CD4-positive, CD25-positive, alpha-beta regulatory T cell (primary cell): Measurements from ENCODE around the gene AFF1. TPM values are rescaled to one million over a fixed set of nuclear protein-coding genes. Genes with fewer than 3 reads are reported as not detected.

Source experiments
- ATAC-seq, 2 donors: fragments of 150-1000 bp; cut with Tn5 transposase; one replicate each; pipeline ENCODE4 v1.10.0; 2021; ENCODE audit warnings: low read depth in 2 of 2, moderate number of reproducible peaks in 2 of 2, moderate library complexity in 1 of 2
- DNase-seq, 3 donors: peaks; one replicate each; pipeline versions ENCODE4 v3.0.0 to v3.0.0-alpha.2; 2012 to 2022; ENCODE audit warnings: mixed read lengths in 1 of 3
- H3K27ac ChIP-seq: one replicate; pipeline ENCODE4 v1.7.0; 2013; ENCODE audit warnings: mild to moderate bottlenecking, low read length; ENCODE audit not compliant: insufficient read depth, poor library complexity, severe bottlenecking
- H3K27me3 ChIP-seq: one replicate; pipeline ENCODE4 v1.7.0; 2013; ENCODE audit warnings: low read length; ENCODE audit not compliant: control insufficient read depth, insufficient read depth
- H3K36me3 ChIP-seq: one replicate; pipeline ENCODE4 v1.7.0; 2013; ENCODE audit warnings: mild to moderate bottlenecking, low read length, moderate library complexity; ENCODE audit not compliant: control insufficient read depth, insufficient read depth
- H3K4me1 ChIP-seq: 2 replicates; pipeline ENCODE4 v1.7.0; 2013; ENCODE audit warnings: mild to moderate bottlenecking, low read length; ENCODE audit not compliant: insufficient read depth, control insufficient read depth, poor library complexity, severe bottlenecking
- H3K4me3 ChIP-seq: one replicate; pipeline ENCODE4 v1.7.0; 2013; ENCODE audit warnings: low read depth, mild to moderate bottlenecking, low read length, moderate library complexity
- H3K9me3 ChIP-seq, 2 experiments: 1 replicate in 1 of 2; 2 replicates in 1 of 2; pipeline ENCODE4 v1.7.0; 2013; ENCODE audit warnings: low read length in 2 of 2, mild to moderate bottlenecking in 1 of 2, moderate library complexity in 1 of 2; ENCODE audit not compliant: control insufficient read depth in 2 of 2
- H3K27ac Mint-ChIP-seq, 3 donors: one replicate each; pipeline ENCODE4 v1.8.0; 2020 to 2022; ENCODE audit warnings: mild to moderate bottlenecking in 3 of 3, mixed read lengths in 3 of 3, moderate library complexity in 2 of 3
- H3K27me3 Mint-ChIP-seq: one replicate; pipeline ENCODE4 v1.8.0; 2022; ENCODE audit warnings: mild to moderate bottlenecking, mixed read lengths
- H3K36me3 Mint-ChIP-seq: one replicate; pipeline ENCODE4 v1.8.0; 2020; ENCODE audit warnings: mixed read lengths
- H3K4me1 Mint-ChIP-seq, 4 donors: one replicate each; pipeline ENCODE4 v1.8.0; 2020 to 2022; ENCODE audit warnings: mixed read lengths in 4 of 4, mild to moderate bottlenecking in 1 of 4
- H3K4me3 Mint-ChIP-seq, 4 donors: one replicate each; pipeline ENCODE4 v1.8.0; 2020 to 2022; ENCODE audit warnings: mild to moderate bottlenecking in 4 of 4, mixed read lengths in 4 of 4, moderate library complexity in 3 of 4
- H3K9me3 Mint-ChIP-seq, 7 donors: one replicate each; pipeline ENCODE4 v1.8.0; 2020 to 2022; ENCODE audit warnings: mixed read lengths in 7 of 7, mild to moderate bottlenecking in 3 of 7, moderate library complexity in 2 of 7
- polyA plus RNA-seq, 4 donors: library from polyadenylated mRNA; unstranded; fragments of 300-500 nt; fragmentation: Illumina TruSeq; gene quantifications; one replicate each; pipeline ENCODE4 v1.2.3, GENCODE V29; 2021
- total RNA-seq: library from RNA; stranded (reverse); gene quantifications from one replicate; pipeline ENCODE4 v1.2.3, GENCODE V29; 2022

Gene AFF1
- total and polyA plus RNA-seq, 5 donors from 2014 or later = 18.1 to 122 (median 37.4) TPM

GRCh38 chr4:86916392-86916791 is 18.4 kb upstream of the AFF1 start:
- Histone ChIP-seq H3K27ac (no peak overlapping the region), H3K27me3 (no peaks in the 10 kb centered on the region), H3K9me3 (no peaks in the 10 kb centered on the region), H3K4me3 (no peak overlapping the region), H3K4me1 (no peaks in the 10 kb centered on the region), H3K36me3 (no peaks in the 10 kb centered on the region)
- Mint-ChIP-seq H3K4me1 (peaks cover 0 to 2% (median 0%) of the 10 kb centered on the region in 4 donors), H3K4me3 (no peak overlapping the region), H3K36me3 (peaks cover 16% of the 10 kb centered on the region), H3K9me3 (peaks cover 0 to 2% (median 0%) of the 10 kb centered on the region in 7 donors), H3K27ac (no peak overlapping the region), H3K27me3 (no peaks in the 10 kb centered on the region)
- DNase-seq = no peak
- ATAC-seq = no peak

GRCh38 chr4:86917212-86918039 is 17.4 kb upstream of the AFF1 start:
- H3K36me3 ChIP-seq = no peaks in the 10 kb centered on the region
- peaks cover 16% of the 10 kb centered on the region for H3K36me3 Mint-ChIP-seq
- peaks cover 0 to 2% (median 0%) of the 10 kb centered on the region in 7 donors for H3K9me3 Mint-ChIP-seq
- H3K9me3 ChIP-seq = no peaks in the 10 kb centered on the region
- no peak for DNase-seq
- H3K27ac Mint-ChIP-seq = no peak overlapping the region
- H3K4me3 ChIP-seq = no peak overlapping the region
- no peaks in the 10 kb centered on the region for H3K4me1 ChIP-seq
- H3K27me3 Mint-ChIP-seq = no peaks in the 10 kb centered on the region
- H3K4me3 Mint-ChIP-seq = no peak overlapping the region
- no peak for ATAC-seq
- no peaks in the 10 kb centered on the region for H3K27me3 ChIP-seq
- H3K27ac ChIP-seq = no peak overlapping the region
- H3K4me1 Mint-ChIP-seq = peaks cover 0 to 4% (median under 1%) of the 10 kb centered on the region in 4 donors

GRCh38 chr4:86918539-86919072 is 16.2 kb upstream of the AFF1 start:
- no peaks in the 10 kb centered on the region for H3K27me3 ChIP-seq
- no peak for ATAC-seq
- Mint-ChIP-seq H3K4me1 (peaks cover 0 to 6% (median 2%) of the 10 kb centered on the region in 4 donors), H3K27me3 (no peaks in the 10 kb centered on the region), H3K4me3 (no peak overlapping the region), H3K36me3 (peaks cover 16% of the 10 kb centered on the region), H3K27ac (no peak overlapping the region), H3K9me3 (peaks cover 0 to 2% (median 0%) of the 10 kb centered on the region in 7 donors)
- no peaks in the 10 kb centered on the region for H3K9me3 ChIP-seq
- H3K27ac ChIP-seq = no peak overlapping the region
- H3K4me1 ChIP-seq = no peaks in the 10 kb centered on the region
- no peak for DNase-seq
- no peak overlapping the region for H3K4me3 ChIP-seq
- no peaks in the 10 kb centered on the region for H3K36me3 ChIP-seq

- no peak overlapping the region for H3K27ac Mint-ChIP-seq
- peaks cover 0 to 6% (median 2%) of the 10 kb centered on the region in 4 donors for H3K4me1 Mint-ChIP-seq
- Histone ChIP-seq H3K36me3 (no peaks in the 10 kb centered on the region), H3K4me1 (no peaks in the 10 kb centered on the region), H3K4me3 (no peak overlapping the region), H3K27me3 (no peaks in the 10 kb centered on the region), H3K27ac (no peak overlapping the region), H3K9me3 (no peaks in the 10 kb centered on the region)
- no peak for DNase-seq
- peaks cover 14% of the 10 kb centered on the region for H3K36me3 Mint-ChIP-seq
- peaks cover 0 to 2% (median 0%) of the 10 kb centered on the region in 7 donors for H3K9me3 Mint-ChIP-seq
- no peak for ATAC-seq
- H3K27me3 Mint-ChIP-seq = no peaks in the 10 kb centered on the region
- H3K4me3 Mint-ChIP-seq = no peak overlapping the region
Measured at GRCh38 chr4:86919561-86920223, 15.1 kb upstream of the AFF1 start.

DNA sequence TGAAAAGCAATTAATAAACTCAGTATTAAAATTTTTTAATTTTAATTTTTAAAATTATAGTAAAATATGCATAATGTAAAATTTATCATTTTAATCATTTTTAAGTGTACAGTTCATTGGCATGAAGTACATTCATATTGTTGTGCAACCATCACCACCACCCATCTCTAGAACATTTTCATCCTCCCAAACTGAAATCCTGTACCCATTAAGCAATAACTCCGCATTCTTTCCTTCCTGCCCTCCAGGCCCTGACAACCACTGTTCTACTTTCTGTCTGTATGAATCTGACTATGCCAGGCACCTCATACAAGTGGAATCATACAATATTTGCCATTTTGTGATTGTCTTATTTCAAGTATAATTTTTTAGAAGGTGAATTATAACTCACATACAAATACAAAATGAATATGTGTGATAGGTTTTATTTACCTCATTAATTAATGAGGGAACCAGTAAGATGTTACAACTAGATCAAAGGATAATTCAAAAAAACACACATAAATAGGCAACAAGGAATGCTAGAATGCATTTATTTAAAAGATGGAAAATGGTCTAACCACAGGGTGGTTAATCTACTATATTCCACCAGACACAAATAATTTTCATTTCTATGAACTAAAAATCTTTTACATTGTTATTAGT is 13.1 kb upstream of the AFF1 start:
- no peaks in the 10 kb centered on the region for H3K27me3 Mint-ChIP-seq
- Histone ChIP-seq H3K27ac (no peak overlapping the region), H3K27me3 (no peaks in the 10 kb centered on the region), H3K36me3 (no peaks in the 10 kb centered on the region), H3K9me3 (no peaks in the 10 kb centered on the region), H3K4me3 (no peak overlapping the region), H3K4me1 (no peaks in the 10 kb centered on the region)
- ATAC-seq (no peak), DNase-seq (no peak)
- H3K4me1 Mint-ChIP-seq = peaks cover 0 to 6% (median 2%) of the 10 kb centered on the region in 4 donors
- H3K9me3 Mint-ChIP-seq = no peaks in the 10 kb centered on the region
- no peak overlapping the region for H3K27ac Mint-ChIP-seq
- H3K36me3 Mint-ChIP-seq = peaks cover 7% of the 10 kb centered on the region
- H3K4me3 Mint-ChIP-seq = no peak overlapping the region

DNA sequence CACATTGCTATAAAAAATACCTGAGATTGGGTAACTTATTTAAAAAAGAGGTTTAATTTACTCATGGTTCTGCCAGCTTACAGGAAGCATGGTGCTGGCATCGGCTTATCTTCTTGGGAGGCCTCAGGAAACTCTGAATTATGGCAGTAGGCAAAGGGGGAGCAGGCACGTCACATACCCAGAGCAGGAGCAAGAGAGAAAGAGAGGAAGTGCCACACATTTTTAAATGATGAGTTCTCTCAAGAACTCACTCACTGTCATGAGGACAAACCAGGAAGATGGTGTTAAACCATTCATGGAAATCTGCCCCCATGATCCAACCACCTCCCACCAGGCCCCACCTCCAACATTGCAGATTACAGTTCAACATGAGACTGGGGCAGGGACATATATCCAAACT is 10.0 kb upstream of the AFF1 start:
- no peaks in the 10 kb centered on the region for H3K27me3 ChIP-seq
- Mint-ChIP-seq H3K4me3 (no peak overlapping the region), H3K27me3 (no peaks in the 10 kb centered on the region), H3K4me1 (peaks cover 0 to 6% (median 4%) of the 10 kb centered on the region in 4 donors), H3K36me3 (peaks cover 7% of the 10 kb centered on the region), H3K9me3 (no peaks in the 10 kb centered on the region), H3K27ac (no peak overlapping the region)
- H3K36me3 ChIP-seq = no peaks in the 10 kb centered on the region
- no peaks in the 10 kb centered on the region for H3K4me1 ChIP-seq
- no peak overlapping the region for H3K27ac ChIP-seq
- no peaks in the 10 kb centered on the region for H3K9me3 ChIP-seq
- no peak for DNase-seq
- no peak overlapping the region for H3K4me3 ChIP-seq
- ATAC-seq = no peak

DNA sequence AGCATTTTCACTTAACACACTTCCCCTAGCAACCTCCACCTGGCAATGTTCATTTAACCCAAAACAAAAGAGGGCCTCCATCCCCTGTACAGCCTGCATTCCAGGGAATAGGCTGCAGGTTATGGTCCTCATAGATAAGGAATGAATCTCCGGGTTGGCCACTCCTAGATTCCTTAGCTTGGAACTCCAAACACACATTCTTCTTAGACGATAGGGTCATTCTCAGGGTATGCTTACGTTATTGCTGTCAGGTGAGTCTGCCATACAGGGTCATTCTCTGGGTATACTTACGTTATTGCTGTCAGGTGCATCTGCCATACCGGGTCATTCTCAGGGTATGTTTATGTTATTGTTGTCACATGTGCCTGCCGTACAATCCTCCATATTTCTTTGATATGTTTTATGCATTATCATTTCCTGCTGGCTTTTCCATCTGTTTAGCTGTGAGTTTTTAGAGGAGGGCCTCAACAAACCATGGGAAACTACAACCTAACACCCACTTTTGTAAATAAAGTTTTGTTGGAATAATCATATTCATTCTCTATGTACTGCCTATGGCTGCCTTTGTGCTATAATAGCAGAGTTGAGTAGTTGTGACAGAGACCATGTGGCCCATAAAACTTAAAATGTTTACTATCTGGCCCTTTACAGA is 8.2 kb upstream of the AFF1 start:
- Histone ChIP-seq H3K27ac (no peak overlapping the region), H3K9me3 (no peaks in the 10 kb centered on the region), H3K4me1 (no peaks in the 10 kb centered on the region), H3K4me3 (no peak overlapping the region), H3K36me3 (no peaks in the 10 kb centered on the region), H3K27me3 (no peaks in the 10 kb centered on the region)
- Mint-ChIP-seq H3K4me3 (no peak overlapping the region), H3K27me3 (peaks cover 4% of the 10 kb centered on the region), H3K4me1 (peaks cover 0 to 10% (median 3%) of the 10 kb centered on the region in 4 donors), H3K36me3 (peaks cover 5% of the 10 kb centered on the region), H3K27ac (no peak overlapping the region), H3K9me3 (peaks cover 0 to 1% (median 0%) of the 10 kb centered on the region in 7 donors)
- ATAC-seq = no peak
- no peak for DNase-seq
